Neutrophil (primary cell): ENCODE measurements around the gene ADGRG3.

ENCODE experiments used
- H3K27ac ChIP-seq: fragments of 200-600 bp; sonication (generic); 2 replicates; pipeline ENCODE4 v1.5.1; 2016; ENCODE audit warnings: mild to moderate bottlenecking, moderate library complexity
- H3K27me3 ChIP-seq: fragments of 200-600 bp; sonication (generic); 2 replicates; pipeline ENCODE4 v1.6.0; 2016; ENCODE audit warnings: mild to moderate bottlenecking
- H3K36me3 ChIP-seq: fragments of 200-600 bp; sonication (generic); 2 replicates; pipeline ENCODE4 v1.5.1; 2017
- H3K4me1 ChIP-seq, 2 experiments: fragments of 200-600 bp in 1 of 2; sonication (generic) in 1 of 2; 1 replicate in 1 of 2; 2 replicates in 1 of 2; pipeline versions ENCODE4 v1.5.1 to v1.6.1; 2013 to 2016; ENCODE audit warnings: low read depth in 1 of 2, low read length in 1 of 2, mild to moderate bottlenecking in 1 of 2, moderate library complexity in 1 of 2; ENCODE audit not compliant: control insufficient read depth in 1 of 2, insufficient read depth in 1 of 2
- H3K4me3 ChIP-seq, 2 experiments: fragments of 200-600 bp in 1 of 2; sonication (generic) in 1 of 2; 1 replicate in 1 of 2; 2 replicates in 1 of 2; pipeline ENCODE4 v1.5.1; 2013 to 2016; ENCODE audit warnings: low read depth in 1 of 2, low read length in 1 of 2, mild to moderate bottlenecking in 1 of 2, moderate library complexity in 1 of 2
- H3K9me3 ChIP-seq: fragments of 200-600 bp; sonication (generic); 2 replicates; pipeline ENCODE4 v1.5.1; 2016
- CTCF ChIP-seq: fragments of 200-600 bp; sonication (generic); IDR thresholded peaks from 2 replicates; pipeline ENCODE4 v1.5.1; 2016; ENCODE audit warnings: antibody characterized with exemption

The ADGRG3 gene

GRCh38 chr16:57725151-57725550 is 57.0 kb downstream of the ADGRG3 start:
- Histone ChIP-seq H3K36me3 (no peaks in the 10 kb centered on the region), H3K9me3 (no peaks in the 10 kb centered on the region), H3K4me3 (no peak overlapping the region), H3K27ac (no peak overlapping the region), H3K27me3 (no peaks in the 10 kb centered on the region), H3K4me1 (no peaks in the 10 kb centered on the region)
- TF ChIP-seq CTCF = no peak

DNA sequence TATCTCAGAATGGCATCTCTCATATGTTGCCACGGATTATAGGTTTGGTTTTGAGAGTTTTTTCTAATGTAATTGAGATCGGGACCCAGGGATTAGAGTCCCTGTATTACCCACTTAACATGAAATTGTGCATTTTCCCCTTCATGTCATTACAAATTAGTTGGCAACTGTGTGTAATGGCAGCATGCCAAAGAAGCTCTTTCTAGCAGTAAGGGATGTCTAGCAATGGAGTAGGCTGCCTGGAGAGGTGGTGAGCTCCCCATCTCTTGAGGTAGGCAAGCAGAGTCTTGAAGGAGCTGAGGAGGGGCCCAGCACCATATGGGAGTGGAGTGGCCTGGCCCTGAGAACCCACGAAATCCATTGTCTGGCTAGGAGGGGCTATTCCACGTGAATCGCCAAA is 57.4 kb downstream of the ADGRG3 start:
- TF ChIP-seq CTCF = no peak
- H3K27ac ChIP-seq = no peak overlapping the region

GRCh38 chr16:57725976-57726375 is 57.9 kb downstream of the ADGRG3 start:
- TF ChIP-seq CTCF = no peak
- Histone ChIP-seq H3K4me3 (no peak overlapping the region), H3K36me3 (no peaks in the 10 kb centered on the region), H3K4me1 (no peaks in the 10 kb centered on the region), H3K27ac (no peak overlapping the region), H3K9me3 (no peaks in the 10 kb centered on the region), H3K27me3 (no peaks in the 10 kb centered on the region)

More for the DNA sequence above, 57.4 kb downstream of the ADGRG3 start:
- no peaks in the 10 kb centered on the region for H3K4me1 ChIP-seq
- no peak overlapping the region for H3K4me3 ChIP-seq
- H3K27me3 ChIP-seq = no peaks in the 10 kb centered on the region
- no peaks in the 10 kb centered on the region for H3K36me3 ChIP-seq
- H3K9me3 ChIP-seq = no peaks in the 10 kb centered on the region

- H3K4me1 ChIP-seq = no peaks in the 10 kb centered on the region
- H3K4me3 ChIP-seq = no peak overlapping the region
- no peak for TF ChIP-seq CTCF
- no peaks in the 10 kb centered on the region for H3K9me3 ChIP-seq
- H3K27me3 ChIP-seq = no peaks in the 10 kb centered on the region
- no peaks in the 10 kb centered on the region for H3K36me3 ChIP-seq
- H3K27ac ChIP-seq = no peak overlapping the region
Observed at GRCh38 chr16:57726433-57726947, 58.4 kb downstream of the ADGRG3 start.

- no peaks in the 10 kb centered on the region for H3K4me1 ChIP-seq
- no peak overlapping the region for H3K27ac ChIP-seq
- H3K9me3 ChIP-seq = no peaks in the 10 kb centered on the region
- H3K27me3 ChIP-seq = no peaks in the 10 kb centered on the region
- no peak for TF ChIP-seq CTCF
- no peak overlapping the region for H3K4me3 ChIP-seq
- no peaks in the 10 kb centered on the region for H3K36me3 ChIP-seq
Observed at GRCh38 chr16:57727610-57728009, 59.5 kb downstream of the ADGRG3 start.
